ENCODE measurements around the gene KCTD16. TPM values are rescaled to one million over a fixed set of nuclear protein-coding genes. Genes with fewer than 3 reads are reported as not detected.

Gene KCTD16
- total RNA-seq, 1 experiment from 2014 or later: 0.29 TPM

DNA sequence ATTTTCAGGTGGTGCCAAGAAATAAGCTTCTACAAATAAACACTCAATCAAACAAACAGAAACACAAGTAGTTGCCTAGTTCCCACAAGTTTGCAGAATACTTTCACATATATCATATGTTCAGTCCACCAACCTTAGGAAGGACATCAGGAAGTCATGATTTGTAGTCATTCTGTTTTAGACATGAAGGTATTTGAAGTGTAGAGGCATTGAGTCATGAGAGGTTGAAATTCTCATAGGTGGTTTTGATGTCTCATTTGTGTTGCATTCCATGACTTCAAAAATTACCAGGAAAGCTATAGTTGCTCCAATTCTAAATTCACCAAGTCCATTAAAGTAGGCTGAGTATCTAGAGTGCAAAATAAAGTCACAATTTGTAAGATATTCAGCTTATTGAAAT lies 159.0 kb downstream of the KCTD16 start:
- no TSS peak for BruUV-seq (replicated peaks)

DNA sequence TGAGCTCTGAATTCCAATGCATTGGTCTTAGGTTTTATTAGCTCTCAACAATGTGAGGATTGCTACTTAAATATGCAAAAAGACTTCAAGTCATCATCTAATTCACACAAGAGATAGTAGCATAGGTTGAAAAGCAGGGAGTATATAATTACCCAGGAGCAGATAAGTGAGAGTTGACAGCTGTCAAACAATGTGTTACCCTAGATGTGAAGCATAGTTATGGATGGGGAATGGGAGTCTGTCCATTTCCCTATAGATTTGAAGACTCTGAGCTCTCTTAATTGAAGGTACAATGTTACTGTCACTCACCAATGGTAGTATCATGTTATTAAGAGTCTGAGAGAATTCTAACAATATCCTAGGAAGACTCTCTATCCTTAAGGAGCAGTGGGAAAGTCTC lies 160.7 kb downstream of the KCTD16 start:
- Mint-ChIP-seq H3K27me3 (ENCODE audit: insufficient read depth, unreplicated experiment) (no peaks in the 10 kb centered on the region), H3K27ac (ENCODE audit: unreplicated experiment) (no peak overlapping the region), H3K36me3 (ENCODE audit: insufficient read depth, unreplicated experiment) (no peaks in the 10 kb centered on the region), H3K4me1 (ENCODE audit: low read depth, unreplicated experiment) (no peaks in the 10 kb centered on the region), H3K4me3 (ENCODE audit: unreplicated experiment) (no peak overlapping the region), H3K9me3 (ENCODE audit: unreplicated experiment) (no peaks in the 10 kb centered on the region)
- no peak for DNase-seq
- ChIA-PET CTCF (no interaction called here), POLR2A (no interaction called here)
- Histone ChIP-seq H3K27me3 (replicated peaks; ENCODE audit: control insufficient read depth, insufficient read depth, low read length) (no peaks in the 10 kb centered on the region), H3K36me3 (ENCODE audit: control insufficient read depth, insufficient read depth, low read length) (no peaks in the 10 kb centered on the region), H3K9me3 (no peaks in the 10 kb centered on the region), H3K4me3 (ENCODE audit: low read depth, low read length) (no peak overlapping the region), H3K4me1 (no peaks in the 10 kb centered on the region)
- TF ChIP-seq, protein P1, sequence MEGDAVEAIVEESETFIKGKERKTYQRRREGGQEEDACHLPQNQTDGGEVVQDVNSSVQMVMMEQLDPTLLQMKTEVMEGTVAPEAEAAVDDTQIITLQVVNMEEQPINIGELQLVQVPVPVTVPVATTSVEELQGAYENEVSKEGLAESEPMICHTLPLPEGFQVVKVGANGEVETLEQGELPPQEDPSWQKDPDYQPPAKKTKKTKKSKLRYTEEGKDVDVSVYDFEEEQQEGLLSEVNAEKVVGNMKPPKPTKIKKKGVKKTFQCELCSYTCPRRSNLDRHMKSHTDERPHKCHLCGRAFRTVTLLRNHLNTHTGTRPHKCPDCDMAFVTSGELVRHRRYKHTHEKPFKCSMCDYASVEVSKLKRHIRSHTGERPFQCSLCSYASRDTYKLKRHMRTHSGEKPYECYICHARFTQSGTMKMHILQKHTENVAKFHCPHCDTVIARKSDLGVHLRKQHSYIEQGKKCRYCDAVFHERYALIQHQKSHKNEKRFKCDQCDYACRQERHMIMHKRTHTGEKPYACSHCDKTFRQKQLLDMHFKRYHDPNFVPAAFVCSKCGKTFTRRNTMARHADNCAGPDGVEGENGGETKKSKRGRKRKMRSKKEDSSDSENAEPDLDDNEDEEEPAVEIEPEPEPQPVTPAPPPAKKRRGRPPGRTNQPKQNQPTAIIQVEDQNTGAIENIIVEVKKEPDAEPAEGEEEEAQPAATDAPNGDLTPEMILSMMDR (IDR thresholded peaks at IDR 0.05; ENCODE audit: insufficient read depth in 1 of 2, low read depth in 1 of 2, low read length in 1 of 2, severe bottlenecking in 1 of 2, unreplicated experiment in 1 of 2): no peak
- BruUV-seq (replicated peaks): no TSS peak
- intact Hi-C loops (cut with micrococcal nuclease; ENCODE audit: unreplicated experiment): no loop called here

More for the DNA sequence above, 159.0 kb downstream of the KCTD16 start:
- TF ChIP-seq, protein P1 (IDR thresholded peaks at IDR 0.05; ENCODE audit: insufficient read depth in 1 of 2, low read depth in 1 of 2, low read length in 1 of 2, severe bottlenecking in 1 of 2, unreplicated experiment in 1 of 2): no peak
- Histone ChIP-seq H3K4me3 (ENCODE audit: low read depth, low read length) (no peak overlapping the region), H3K27me3 (replicated peaks; ENCODE audit: control insufficient read depth, insufficient read depth, low read length) (no peaks in the 10 kb centered on the region), H3K4me1 (no peaks in the 10 kb centered on the region), H3K36me3 (ENCODE audit: control insufficient read depth, insufficient read depth, low read length) (no peaks in the 10 kb centered on the region), H3K9me3 (no peaks in the 10 kb centered on the region)
- POLR2A ChIA-PET: no interaction called here
- no peaks in the 10 kb centered on the region for H3K36me3 Mint-ChIP-seq (ENCODE audit: insufficient read depth, unreplicated experiment)
- H3K9me3 Mint-ChIP-seq (ENCODE audit: unreplicated experiment): no peaks in the 10 kb centered on the region
- H3K4me1 Mint-ChIP-seq (ENCODE audit: low read depth, unreplicated experiment): no peaks in the 10 kb centered on the region
- no peaks in the 10 kb centered on the region for H3K27me3 Mint-ChIP-seq (ENCODE audit: insufficient read depth, unreplicated experiment)
- CTCF ChIA-PET: no interaction called here
- DNase-seq: no peak
- H3K4me3 Mint-ChIP-seq (ENCODE audit: unreplicated experiment): no peak overlapping the region
- intact Hi-C loops (cut with micrococcal nuclease; ENCODE audit: unreplicated experiment): no loop called here
- no peak overlapping the region for H3K27ac Mint-ChIP-seq (ENCODE audit: unreplicated experiment)

DNA sequence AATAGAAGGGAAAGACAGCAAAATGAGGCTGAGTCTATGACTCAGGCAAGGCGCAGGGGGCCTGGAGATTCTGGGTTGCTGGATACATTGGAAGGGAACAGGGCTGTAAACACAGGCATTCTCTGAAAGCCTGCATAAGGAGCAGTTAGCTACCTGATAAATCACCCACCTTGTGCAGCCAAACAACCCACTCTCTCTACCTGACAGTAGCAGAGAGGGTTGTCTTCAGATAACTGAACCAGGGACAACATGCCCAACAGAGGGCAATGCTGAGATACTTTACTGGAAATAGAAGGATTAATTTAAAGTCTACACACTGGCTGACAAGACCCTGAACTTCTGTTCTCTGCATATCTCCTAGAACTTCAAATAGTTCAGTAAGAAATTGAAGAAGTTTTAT lies 161.6 kb downstream of the KCTD16 start:
- ChIA-PET POLR2A (no interaction called here), CTCF (no interaction called here)
- Mint-ChIP-seq H3K4me1 (ENCODE audit: low read depth, unreplicated experiment) (no peaks in the 10 kb centered on the region), H3K27ac (ENCODE audit: unreplicated experiment) (no peak overlapping the region), H3K27me3 (ENCODE audit: insufficient read depth, unreplicated experiment) (no peaks in the 10 kb centered on the region), H3K36me3 (ENCODE audit: insufficient read depth, unreplicated experiment) (no peaks in the 10 kb centered on the region), H3K9me3 (ENCODE audit: unreplicated experiment) (no peaks in the 10 kb centered on the region), H3K4me3 (ENCODE audit: unreplicated experiment) (no peak overlapping the region)
- no peak for DNase-seq
- H3K4me3 ChIP-seq (ENCODE audit: low read depth, low read length): no peak overlapping the region
- TF ChIP-seq, protein P1 (IDR thresholded peaks at IDR 0.05; ENCODE audit: insufficient read depth in 1 of 2, low read depth in 1 of 2, low read length in 1 of 2, severe bottlenecking in 1 of 2, unreplicated experiment in 1 of 2): peak in 1 of 2 experiments; percentile 33
- no peaks in the 10 kb centered on the region for H3K36me3 ChIP-seq (ENCODE audit: control insufficient read depth, insufficient read depth, low read length)
- H3K9me3 ChIP-seq: no peaks in the 10 kb centered on the region
- intact Hi-C loops (cut with micrococcal nuclease; ENCODE audit: unreplicated experiment): no loop called here
- H3K27me3 ChIP-seq (replicated peaks; ENCODE audit: control insufficient read depth, insufficient read depth, low read length): no peaks in the 10 kb centered on the region
- H3K4me1 ChIP-seq: no peaks in the 10 kb centered on the region
- no TSS peak for BruUV-seq (replicated peaks)
